ENCODE results near the gene SPPL3. TPM values are rescaled to one million over a fixed set of nuclear protein-coding genes. Genes with fewer than 3 reads are reported as not detected.

SPPL3 gene
- total and polyA plus RNA-seq, 8 donors: 44.5 to 76.2 (median 68.1) TPM

DNA sequence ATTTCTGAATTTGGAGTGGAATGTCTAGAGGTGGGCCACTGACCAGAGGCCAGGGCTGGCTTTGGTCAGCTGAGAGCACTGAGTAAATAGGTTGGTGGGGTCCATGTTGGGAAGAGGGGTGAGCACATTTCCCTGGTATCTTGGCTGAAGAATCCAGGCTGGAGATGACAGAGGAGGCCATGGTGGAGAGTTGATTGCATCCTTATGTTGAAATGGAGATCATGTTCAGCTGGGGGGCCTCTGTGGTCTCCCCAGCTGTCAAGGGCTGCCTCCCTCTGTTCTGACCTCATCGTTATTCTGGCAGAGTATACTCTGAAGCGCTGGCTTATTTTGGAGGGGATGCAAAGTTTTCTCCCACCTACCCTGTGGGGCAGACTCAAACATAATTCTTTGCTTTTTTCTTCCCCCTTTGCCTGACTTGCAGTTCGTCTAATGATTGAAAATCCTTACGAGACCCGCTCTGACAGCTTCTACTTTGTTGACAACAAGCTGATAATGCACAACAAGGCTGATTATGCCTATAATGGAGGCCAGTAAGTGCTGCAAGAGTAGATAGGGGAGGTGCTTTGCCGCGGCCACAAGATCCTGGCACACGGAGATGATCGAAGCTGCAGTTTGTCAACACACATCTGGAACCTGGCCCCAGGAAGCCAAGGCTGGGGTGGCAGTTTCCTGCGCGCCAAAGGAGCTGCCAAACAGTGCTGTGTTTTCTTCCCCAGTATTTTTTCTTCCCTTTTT is 184.5 kb downstream of the SPPL3 start:
- TF ChIP-seq, protein P1, sequence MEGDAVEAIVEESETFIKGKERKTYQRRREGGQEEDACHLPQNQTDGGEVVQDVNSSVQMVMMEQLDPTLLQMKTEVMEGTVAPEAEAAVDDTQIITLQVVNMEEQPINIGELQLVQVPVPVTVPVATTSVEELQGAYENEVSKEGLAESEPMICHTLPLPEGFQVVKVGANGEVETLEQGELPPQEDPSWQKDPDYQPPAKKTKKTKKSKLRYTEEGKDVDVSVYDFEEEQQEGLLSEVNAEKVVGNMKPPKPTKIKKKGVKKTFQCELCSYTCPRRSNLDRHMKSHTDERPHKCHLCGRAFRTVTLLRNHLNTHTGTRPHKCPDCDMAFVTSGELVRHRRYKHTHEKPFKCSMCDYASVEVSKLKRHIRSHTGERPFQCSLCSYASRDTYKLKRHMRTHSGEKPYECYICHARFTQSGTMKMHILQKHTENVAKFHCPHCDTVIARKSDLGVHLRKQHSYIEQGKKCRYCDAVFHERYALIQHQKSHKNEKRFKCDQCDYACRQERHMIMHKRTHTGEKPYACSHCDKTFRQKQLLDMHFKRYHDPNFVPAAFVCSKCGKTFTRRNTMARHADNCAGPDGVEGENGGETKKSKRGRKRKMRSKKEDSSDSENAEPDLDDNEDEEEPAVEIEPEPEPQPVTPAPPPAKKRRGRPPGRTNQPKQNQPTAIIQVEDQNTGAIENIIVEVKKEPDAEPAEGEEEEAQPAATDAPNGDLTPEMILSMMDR (IDR thresholded peaks at IDR 0.05): no peak

DNA sequence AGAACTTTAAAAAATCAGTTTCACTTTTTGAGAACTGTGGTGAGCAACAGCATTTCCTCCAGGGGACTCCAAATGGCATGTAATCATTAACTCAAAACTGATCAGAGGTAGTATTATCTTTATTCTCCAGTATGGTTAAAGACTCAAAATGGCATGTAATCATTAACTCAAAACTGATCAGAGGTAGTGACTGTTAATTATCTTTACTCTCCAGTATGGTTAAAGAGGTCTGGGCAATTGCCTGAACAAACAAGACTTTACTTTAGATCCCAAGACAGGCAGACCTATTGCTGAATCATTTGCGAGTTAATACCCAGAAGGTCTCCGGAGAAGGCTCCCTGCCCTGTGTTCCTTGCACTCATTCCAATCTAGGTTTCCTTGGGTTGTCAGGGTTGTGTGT is 185.1 kb downstream of the SPPL3 start:
- DNase-seq (no peak), ATAC-seq (no peak)
- Histone ChIP-seq H3K36me3 (peaks cover 5 to 98% of the 10 kb centered on the region in 2 donors), H3K27ac (no peak overlapping the region), H3K27me3 (no peaks in the 10 kb centered on the region), H3K4me1 (peaks cover 0 to 36% of the 10 kb centered on the region in 2 donors), H3K4me3 (no peak overlapping the region), H3K9me3 (no peaks in the 10 kb centered on the region)
- TF ChIP-seq, protein P1 (IDR thresholded peaks at IDR 0.05): no peak
- intact Hi-C loops (cut with DNase I): loop anchor here in 1 of 2 donors (10.0 kb wide), 1 partner anchor 134 kb away; the partner anchor contains the start of gene POP5

More for the DNA sequence above, 184.5 kb downstream of the SPPL3 start:
- H3K27ac ChIP-seq: no peak overlapping the region
- H3K36me3 ChIP-seq: peaks cover 5 to 92% of the 10 kb centered on the region in 2 donors
- no peaks in the 10 kb centered on the region for H3K27me3 ChIP-seq
- no peaks in the 10 kb centered on the region for H3K9me3 ChIP-seq
- H3K4me1 ChIP-seq: peaks cover under 1 to 37% of the 10 kb centered on the region in 2 donors
- ATAC-seq: no peak
- DNase-seq: no peak
- intact Hi-C loops (cut with DNase I): loop anchor here in 1 of 2 donors (10.0 kb wide), 1 partner anchor 135 kb away; the partner anchor contains the start of gene POP5
- H3K4me3 ChIP-seq: no peak overlapping the region

DNA sequence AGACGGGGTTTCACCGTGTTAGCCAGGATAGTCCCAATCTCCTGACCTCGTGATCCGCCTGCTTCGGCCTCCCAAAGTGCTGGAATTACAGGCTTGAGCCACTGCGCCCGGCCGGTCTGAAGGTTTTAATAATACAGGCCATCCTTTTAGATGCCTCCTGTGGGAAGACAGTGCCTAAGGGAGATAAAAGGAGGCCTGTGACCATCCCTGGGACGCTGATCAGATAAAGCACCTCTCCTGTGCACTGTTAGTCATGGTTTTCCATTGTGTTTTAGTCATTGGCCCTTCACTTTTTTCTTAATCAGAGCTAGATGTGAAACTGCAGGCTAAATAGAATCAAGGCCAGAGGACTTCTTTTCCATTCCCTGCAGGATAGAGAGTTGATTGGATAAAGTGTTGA is 186.1 kb downstream of the SPPL3 start:
- Histone ChIP-seq H3K27me3 (no peaks in the 10 kb centered on the region), H3K27ac (no peak overlapping the region), H3K36me3 (peaks cover 5 to 98% of the 10 kb centered on the region in 2 donors), H3K4me3 (no peak overlapping the region), H3K9me3 (no peaks in the 10 kb centered on the region), H3K4me1 (peaks cover 0 to 46% of the 10 kb centered on the region in 2 donors)
- no peak for ATAC-seq
- DNase-seq: no peak
- intact Hi-C loops (cut with DNase I): loop anchor here in 1 of 2 donors (10.0 kb wide), 1 partner anchor 133 kb away; the partner anchor contains the start of gene POP5
- TF ChIP-seq, protein P1 (IDR thresholded peaks at IDR 0.05): no peak

DNA sequence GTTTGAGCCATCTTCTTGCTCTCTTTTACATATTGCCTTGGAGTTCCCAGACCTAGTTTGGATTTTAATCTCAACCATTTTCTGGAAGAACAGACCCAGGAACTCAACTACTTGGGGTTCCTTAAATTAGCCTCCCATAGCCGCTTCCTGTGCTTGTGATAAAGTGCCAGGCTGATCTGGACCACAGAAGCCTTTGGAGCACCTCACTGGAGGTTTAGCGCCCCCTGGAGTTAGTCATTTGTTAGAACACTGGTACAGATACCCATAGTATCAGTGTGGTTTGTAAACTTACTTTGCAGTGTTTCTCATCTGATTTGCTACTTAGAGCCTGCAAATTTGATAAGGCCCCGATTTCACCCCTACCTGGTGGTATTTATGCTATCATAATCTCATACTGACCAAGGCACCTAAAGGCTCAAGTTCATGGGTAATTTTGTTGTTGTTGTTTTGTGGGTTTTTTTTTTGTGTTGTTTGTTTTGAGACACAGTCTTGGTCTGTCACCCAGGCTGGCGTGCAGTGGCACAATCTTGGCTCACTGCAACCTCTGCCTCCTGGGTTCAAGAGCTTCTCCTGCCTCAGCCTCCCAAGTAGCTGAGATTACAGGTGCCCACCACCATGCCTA is 190.2 kb downstream of the SPPL3 start:
- Histone ChIP-seq H3K9me3 (no peaks in the 10 kb centered on the region), H3K4me1 (peaks cover 12 to 44% of the 10 kb centered on the region in 2 donors), H3K27me3 (no peaks in the 10 kb centered on the region), H3K27ac (no peak overlapping the region), H3K36me3 (peaks cover 5 to 57% of the 10 kb centered on the region in 2 donors), H3K4me3 (no peak overlapping the region)
- ATAC-seq: peak; percentile 76
- TF ChIP-seq, protein P1 (IDR thresholded peaks at IDR 0.05): peak; percentile 86 to 89
- DNase-seq: peak in 3 of 4 donors; percentile 58 to 86 (median 65)
- intact Hi-C loops (cut with DNase I): loop anchor here in 1 of 2 donors (5.0 to 10.0 kb wide), 2 partner anchors 67 to 129 kb away; partner anchors contain the start of gene POP5

DNA sequence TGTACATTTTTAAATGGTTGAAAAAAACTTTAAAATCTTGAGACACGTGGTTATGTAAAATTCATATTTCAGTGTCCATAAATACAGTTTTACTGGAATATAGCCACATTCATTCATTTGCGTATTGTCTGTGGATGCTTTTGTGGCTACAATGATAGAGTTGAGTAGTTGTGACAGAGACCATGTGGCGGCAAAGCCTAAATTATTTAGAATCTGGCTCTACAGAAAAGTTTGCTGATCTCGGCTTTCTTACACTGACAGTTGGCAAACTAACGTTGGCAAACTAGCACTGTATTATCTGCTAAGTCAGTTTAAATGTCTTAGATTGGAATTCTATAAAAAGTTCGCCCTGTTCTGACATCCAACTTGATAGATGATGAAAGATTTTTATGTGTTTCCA is 191.5 kb downstream of the SPPL3 start:
- DNase-seq (peak in 1 of 4 donors; percentile 56), ATAC-seq (no peak)
- no peaks in the 10 kb centered on the region for H3K9me3 ChIP-seq
- intact Hi-C loops (cut with DNase I): loop anchor here in 1 of 2 donors (5.0 to 10.0 kb wide), 2 partner anchors 65 to 128 kb away; partner anchors contain the start of gene POP5
- H3K4me1 ChIP-seq: peaks cover 12 to 41% of the 10 kb centered on the region in 2 donors
- TF ChIP-seq, protein P1 (IDR thresholded peaks at IDR 0.05): no peak
- H3K36me3 ChIP-seq: peaks cover 5 to 43% of the 10 kb centered on the region in 2 donors
- no peak overlapping the region for H3K4me3 ChIP-seq
- no peaks in the 10 kb centered on the region for H3K27me3 ChIP-seq
- no peak overlapping the region for H3K27ac ChIP-seq
